IMR-90 (cell line): Measurements from ENCODE around the gene TMEM106A. TPM values are rescaled to one million over a fixed set of nuclear protein-coding genes. Genes with fewer than 3 reads are reported as not detected.
A peak's percentile ranks its signal among the peaks of the same experiment; 100 is the strongest.
"Not testable (repeated sequence)": the region's sequence is repeated elsewhere in the genome, so short reads cannot be mapped to it uniquely, and the experiment has no call there.

Experiments
- ATAC-seq: fragments of 200-7000 bp; cut with Tn5 transposase; 2 replicates; pipeline ENCODE4 v1.9.1; 2020; ENCODE audit warnings: low read depth, mild to moderate bottlenecking, moderate library complexity
- BruUV-seq: library from RNA; stranded (reverse); fragments of 400-500 nt; replicated peaks from 2 replicates; lab custom pipeline; 2021; lab: Mats Ljungman, UMichigan
- CTCF ChIA-PET: fragments of 300-600 bp; formaldehyde crosslinking; extraction: SDS; loops from one replicate; lab custom pipeline; 2021; ENCODE audit warnings: antibody characterized with exemption; lab: Yijun Ruan, JAX
- POLR2A ChIA-PET: fragments of 300-600 bp; sonication (Branson Sonifier 250); formaldehyde crosslinking; loops from one replicate; lab custom pipeline; 2022; ENCODE audit warnings: antibody characterized with exemption; ENCODE audit not compliant: unreplicated experiment; lab: Charles Lee
- DNase-seq: peaks from one replicate; pipeline ENCODE4 v3.0.0; 2013
- H2AFZ ChIP-seq: replicated peaks from 2 replicates; pipeline ENCODE3; 2013; ENCODE audit warnings: low read length, mild to moderate bottlenecking; ENCODE audit not compliant: poor library complexity
- H2AK5ac ChIP-seq: 2 replicates; pipeline ENCODE4 v1.6.1; 2013; ENCODE audit warnings: low read depth, low read length, inconsistent platforms
- H2AK9ac ChIP-seq: replicated peaks from 2 replicates; pipeline ENCODE3; 2013; ENCODE audit warnings: mild to moderate bottlenecking, low read depth, low read length, moderate library complexity; ENCODE audit not compliant: poor library complexity
- H2BK120ac ChIP-seq: 2 replicates; pipeline ENCODE4 v1.6.1; 2013; ENCODE audit warnings: low read depth, low read length, inconsistent platforms
- H2BK15ac ChIP-seq: 3 replicates; pipeline ENCODE4 v1.6.1; 2013; ENCODE audit warnings: low read depth, low read length, inconsistent platforms
- H2BK20ac ChIP-seq: 2 replicates; pipeline ENCODE4 v1.6.1; 2013; ENCODE audit warnings: low read depth, mild to moderate bottlenecking, inconsistent platforms, low read length, moderate library complexity
- H2BK5ac ChIP-seq: 2 replicates; pipeline ENCODE4 v1.6.1; 2013; ENCODE audit warnings: mild to moderate bottlenecking, low read depth, low read length, inconsistent platforms; ENCODE audit not compliant: poor library complexity, severe bottlenecking
- H3K14ac ChIP-seq: replicated peaks from 2 replicates; pipeline ENCODE4 v1.6.1; 2013; ENCODE audit warnings: low read depth, low read length, inconsistent platforms
- H3K18ac ChIP-seq: 2 replicates; pipeline ENCODE4 v1.6.1; 2013; ENCODE audit warnings: low read depth, low read length, control low read depth
- H3K23ac ChIP-seq: 2 replicates; pipeline ENCODE4 v1.6.1; 2013; ENCODE audit warnings: low read depth, low read length, inconsistent platforms
- H3K27ac ChIP-seq: 2 replicates; pipeline ENCODE4 v1.5.1; 2013; ENCODE audit warnings: mild to moderate bottlenecking, control low read depth, low read length; ENCODE audit not compliant: insufficient read depth
- H3K27me3 ChIP-seq: 2 replicates; pipeline ENCODE4 v1.6.1; 2013; ENCODE audit warnings: low read length; ENCODE audit not compliant: control insufficient read depth, insufficient read depth
- H3K36me3 ChIP-seq: 2 replicates; pipeline ENCODE4 v1.6.1; 2013; ENCODE audit warnings: low read length, mixed read lengths; ENCODE audit not compliant: control insufficient read depth, insufficient read depth
- H3K4ac ChIP-seq: 2 replicates; pipeline ENCODE4 v1.6.1; 2013; ENCODE audit warnings: low read depth, low read length, inconsistent platforms
- H3K4me1 ChIP-seq: 2 replicates; pipeline ENCODE4 v1.6.1; 2013; ENCODE audit warnings: low read length, mixed read lengths; ENCODE audit not compliant: control insufficient read depth, insufficient read depth
- H3K4me2 ChIP-seq: 2 replicates; pipeline ENCODE4 v1.6.1; 2013; ENCODE audit warnings: low read depth, mild to moderate bottlenecking, control low read depth, low read length, moderate library complexity
- H3K4me3 ChIP-seq: 2 replicates; pipeline ENCODE4 v1.5.1; 2013; ENCODE audit warnings: low read depth, mild to moderate bottlenecking, control low read depth, low read length, moderate library complexity; ENCODE audit not compliant: insufficient read depth
- H3K56ac ChIP-seq: 2 replicates; pipeline ENCODE4 v1.6.1; 2013; ENCODE audit warnings: low read length, inconsistent platforms; ENCODE audit not compliant: insufficient read depth; ENCODE audit errors: extremely low read depth
- H3K79me1 ChIP-seq, 2 experiments: 2 replicates each; pipeline ENCODE4 v1.6.1; 2013; ENCODE audit warnings: low read length in 2 of 2, inconsistent platforms in 1 of 2, low read depth in 1 of 2
- H3K9ac ChIP-seq: 2 replicates; pipeline ENCODE4 v1.6.1; 2013; ENCODE audit warnings: low read depth, low read length, control low read depth
- H3K9me1 ChIP-seq: 2 replicates; pipeline ENCODE4 v1.6.1; 2013; ENCODE audit warnings: low read length, inconsistent platforms; ENCODE audit not compliant: insufficient read depth
- H3K9me3 ChIP-seq: 2 replicates; pipeline ENCODE4 v1.6.1; 2013; ENCODE audit warnings: low read length; ENCODE audit not compliant: control insufficient read depth, insufficient read depth
- H4K20me1 ChIP-seq: 2 replicates; pipeline ENCODE4 v1.6.1; 2013; ENCODE audit warnings: low read length, inconsistent platforms; ENCODE audit not compliant: insufficient read depth
- H4K5ac ChIP-seq: 2 replicates; pipeline ENCODE4 v1.6.1; 2013; ENCODE audit warnings: mild to moderate bottlenecking, low read depth, low read length, control low read depth
- H4K8ac ChIP-seq, 2 experiments: 2 replicates each; pipeline ENCODE4 v1.6.1; 2013; ENCODE audit warnings: low read depth in 2 of 2, low read length in 2 of 2, control low read depth in 1 of 2, inconsistent platforms in 1 of 2
- H4K91ac ChIP-seq: 2 replicates; pipeline ENCODE4 v1.6.1; 2013; ENCODE audit warnings: low read depth, low read length, inconsistent platforms; ENCODE audit not compliant: insufficient read depth
- CEBPB ChIP-seq: IDR thresholded peaks from 2 replicates; pipeline ENCODE4 v1.6.1; 2012; ENCODE audit warnings: low read depth, low read length, improper control_type of control experiment
- ELK1 ChIP-seq: fragments of 150-350 bp; IDR thresholded peaks from 2 replicates; pipeline ENCODE4 v1.6.1; 2016; ENCODE audit warnings: low read depth, mild to moderate bottlenecking, low read length, moderate library complexity, borderline replicate concordance
- MXI1 ChIP-seq: IDR thresholded peaks from 2 replicates; pipeline ENCODE4 v1.6.1; 2012; ENCODE audit warnings: low read depth, mild to moderate bottlenecking, low read length, moderate library complexity, borderline replicate concordance
- dilution Hi-C: fragments of 300-500 bp; cut with HindIII; formaldehyde crosslinking; loops from one replicate; pipeline ENCODE4 v1.14.3; 2018; ENCODE audit warnings: low sequenced_read_pairs; ENCODE audit not compliant: unreplicated experiment
- in situ Hi-C: fragments of 300-500 bp; cut with MboI; formaldehyde crosslinking; loops from 3 replicates; pipeline ENCODE4 v1.14.3; 2019; ENCODE audit warnings: low sequenced_read_pairs, inconsistent platforms, mixed read lengths
- intact Hi-C: fragments of 100-400 bp; cut with micrococcal nuclease; formaldehyde crosslinking; loops from 2 replicates; pipeline ENCODE4 v1.10.0; 2022
- polyA plus RNA-seq, 3 experiments: library from polyadenylated mRNA; depleted of rRNA; stranded (reverse); fragments of >200 nt; gene quantifications; 2 replicates each; pipeline ENCODE4 v1.2.3, GENCODE V29; 2012; ENCODE audit warnings: low replicate concordance in 1 of 3
- total RNA-seq: library from RNA; depleted of rRNA; stranded (reverse); fragments of >200 nt; gene quantifications from 2 replicates; pipeline ENCODE4 v1.2.3, GENCODE V29; 2012
- TF ChIP-seq, protein P1 (sequence below): fragments of 150-350 bp; IDR thresholded peaks from 2 replicates; pipeline ENCODE4 v1.6.1; 2017; ENCODE audit warnings: mild to moderate bottlenecking, antibody characterized with exemption, low read length, low read depth

TMEM106A gene
- total and polyA plus RNA-seq, 2 of the 4 experiments (the other 2 are of a cell fraction), result 2.2 to 7.5 TPM

- TF ChIP-seq ELK1, result no peak
- no peak for TF ChIP-seq CEBPB
- TF ChIP-seq, protein P1, sequence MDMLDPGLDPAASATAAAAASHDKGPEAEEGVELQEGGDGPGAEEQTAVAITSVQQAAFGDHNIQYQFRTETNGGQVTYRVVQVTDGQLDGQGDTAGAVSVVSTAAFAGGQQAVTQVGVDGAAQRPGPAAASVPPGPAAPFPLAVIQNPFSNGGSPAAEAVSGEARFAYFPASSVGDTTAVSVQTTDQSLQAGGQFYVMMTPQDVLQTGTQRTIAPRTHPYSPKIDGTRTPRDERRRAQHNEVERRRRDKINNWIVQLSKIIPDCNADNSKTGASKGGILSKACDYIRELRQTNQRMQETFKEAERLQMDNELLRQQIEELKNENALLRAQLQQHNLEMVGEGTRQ, result no peak
- TF ChIP-seq MXI1, result 0 out of 2 replicates have a peak, but pooled peaks have one; percentile 33
Observed at GRCh38 chr17:43211480-43212402, at the start of gene TMEM106A (continued).

GRCh38 chr17:43165971-43166370 lies 45.7 kb upstream of the TMEM106A start:
- H4K8ac ChIP-seq, H3K9ac ChIP-seq, H3K4me3 ChIP-seq, H2AK9ac ChIP-seq, H3K4ac ChIP-seq, DNase-seq, H2BK120ac ChIP-seq, H3K56ac ChIP-seq, H4K91ac ChIP-seq, H3K27me3 ChIP-seq, H2BK20ac ChIP-seq, H3K4me2 ChIP-seq, POLR2A ChIA-PET, H4K20me1 ChIP-seq, H4K5ac ChIP-seq, H2BK5ac ChIP-seq, intact Hi-C loops, H3K4me1 ChIP-seq, H3K18ac ChIP-seq, H3K27ac ChIP-seq, H3K9me1 ChIP-seq, H3K36me3 ChIP-seq, in situ Hi-C loops, H3K14ac ChIP-seq, BruUV-seq, H2AFZ ChIP-seq, ATAC-seq, CTCF ChIA-PET, dilution Hi-C loops, H2AK5ac ChIP-seq, H2BK15ac ChIP-seq, H3K9me3 ChIP-seq, H3K23ac ChIP-seq: not testable (repeated sequence)
- peaks cover 0 to 25% of the 10 kb centered on the region in 2 experiments; a peak in 2 of 4 replicates for H3K79me1 ChIP-seq
